HepG2 (cell line): ENCODE data around the gene TRIM10. TPM values are rescaled to one million over a fixed set of nuclear protein-coding genes. Genes with fewer than 3 reads are reported as not detected.

ENCODE experiments used
- HDAC2 ChIP-seq: sonication (generic); formaldehyde crosslinking; IDR thresholded peaks from 2 replicates; pipeline ENCODE4 v1.4.0; 2020; ENCODE audit warnings: missing genetic modification reagents
- HOXD1 ChIP-seq: sonication (generic); formaldehyde crosslinking; IDR thresholded peaks from 2 replicates; pipeline ENCODE4 v1.5.0; 2020; ENCODE audit warnings: missing genetic modification reagents
- MTA3 ChIP-seq: sonication (generic); formaldehyde crosslinking; IDR thresholded peaks from 2 replicates; pipeline ENCODE4 v1.4.0; 2020; ENCODE audit warnings: missing genetic modification reagents
- TEAD3 ChIP-seq: optimal IDR thresholded peaks from 2 replicates; pipeline ENCODE3; 2016; ENCODE audit warnings: borderline replicate concordance
- XBP1 ChIP-seq: sonication (generic); formaldehyde crosslinking; IDR thresholded peaks from 2 replicates; pipeline ENCODE4 v1.5.0; 2020; ENCODE audit warnings: missing genetic modification reagents
- ZNF598 ChIP-seq: sonication (generic); formaldehyde crosslinking; IDR thresholded peaks from 2 replicates; pipeline ENCODE4 v1.5.1; 2020; ENCODE audit warnings: mild to moderate bottlenecking, missing genetic modification reagents, borderline replicate concordance
- polyA plus RNA-seq, 8 experiments: library from polyadenylated mRNA; depleted of rRNA in 3 of 8; stranded (reverse) in 7 of 8; unstranded in 1 of 8; fragments of >200 nt; fragmentation: Illumina TruSeq in 4 of 8; extraction: Trizol in 4 of 8; gene quantifications; 2 replicates each; pipeline versions ENCODE4 v1.2.1 to v1.2.3, GENCODE V29; 2011 to 2016; ENCODE audit warnings: low read depth in 4 of 8, missing spikeins in 1 of 8, mixed read lengths in 1 of 8; ENCODE audit not compliant: insufficient read depth in 1 of 8
- total RNA-seq, 5 experiments: library from RNA; depleted of rRNA; stranded (reverse); fragments of >200 nt; fragmentation: Illumina TruSeq; extraction: Trizol; gene quantifications; 2 replicates each; pipeline ENCODE4 v1.2.3, GENCODE V29; 2016; ENCODE audit warnings: low read depth in 1 of 5
- TF ChIP-seq, protein P1 (sequence below): sonication (generic); formaldehyde crosslinking; IDR thresholded peaks from 2 replicates; pipeline ENCODE4 v1.4.0; 2020; ENCODE audit warnings: mild to moderate bottlenecking, missing genetic modification reagents
- TF ChIP-seq, protein P2 (sequence below): sonication (generic); formaldehyde crosslinking; IDR thresholded peaks from 2 replicates; pipeline ENCODE4 v1.4.0; 2020; ENCODE audit warnings: missing genetic modification reagents, borderline replicate concordance
- TF ChIP-seq, protein P3 (sequence below): sonication (generic); formaldehyde crosslinking; IDR thresholded peaks from 2 replicates; pipeline ENCODE4 v1.5.0; 2020; ENCODE audit warnings: mild to moderate bottlenecking, missing genetic modification reagents, borderline replicate concordance

Gene TRIM10
- total and polyA plus RNA-seq, 2 of the 13 experiments (the other 11 are each of a cell fraction or from before 2014, with no cell fraction given), result 4.1 to 6.8 TPM

DNA sequence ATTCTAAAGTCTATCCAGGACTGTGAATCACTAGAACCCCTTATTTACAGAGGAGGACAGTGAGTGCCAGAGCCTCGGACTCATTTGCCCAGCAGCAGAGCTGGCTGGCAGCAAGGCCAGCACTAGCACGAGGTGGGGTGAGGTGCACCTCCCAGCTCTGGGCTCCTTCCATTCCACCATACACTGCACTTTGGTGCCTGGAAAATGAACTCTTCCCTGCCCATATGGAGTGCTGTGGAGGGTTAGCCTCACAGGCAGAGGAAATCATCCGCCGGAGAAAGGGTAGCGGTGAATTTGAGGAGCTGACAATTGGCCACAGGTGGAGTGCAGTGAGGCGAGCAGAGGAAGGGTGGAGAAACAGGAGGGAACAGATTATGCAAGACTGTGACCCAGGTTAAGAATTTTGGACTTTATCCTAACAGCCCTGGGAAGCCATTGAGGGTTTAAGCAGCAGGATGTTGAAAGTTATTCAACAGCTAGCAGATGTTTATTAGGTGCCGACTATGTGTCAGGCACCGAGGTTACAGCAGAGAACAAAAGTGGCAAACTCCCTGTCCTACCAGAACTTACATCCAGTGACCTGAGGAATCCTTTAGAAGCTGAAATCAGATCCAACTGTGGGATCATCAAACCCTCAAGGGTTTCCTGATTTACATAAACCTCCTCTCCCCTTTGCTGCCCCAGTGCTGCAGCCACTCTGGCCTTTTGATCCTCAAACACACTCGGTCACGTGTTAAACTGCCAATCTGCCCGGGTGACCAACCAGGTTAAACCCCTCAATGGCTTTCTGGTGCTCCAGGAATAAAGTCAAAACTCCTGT is 46.0 kb upstream of the TRIM10 start (continued):
- TF ChIP-seq, protein P1, sequence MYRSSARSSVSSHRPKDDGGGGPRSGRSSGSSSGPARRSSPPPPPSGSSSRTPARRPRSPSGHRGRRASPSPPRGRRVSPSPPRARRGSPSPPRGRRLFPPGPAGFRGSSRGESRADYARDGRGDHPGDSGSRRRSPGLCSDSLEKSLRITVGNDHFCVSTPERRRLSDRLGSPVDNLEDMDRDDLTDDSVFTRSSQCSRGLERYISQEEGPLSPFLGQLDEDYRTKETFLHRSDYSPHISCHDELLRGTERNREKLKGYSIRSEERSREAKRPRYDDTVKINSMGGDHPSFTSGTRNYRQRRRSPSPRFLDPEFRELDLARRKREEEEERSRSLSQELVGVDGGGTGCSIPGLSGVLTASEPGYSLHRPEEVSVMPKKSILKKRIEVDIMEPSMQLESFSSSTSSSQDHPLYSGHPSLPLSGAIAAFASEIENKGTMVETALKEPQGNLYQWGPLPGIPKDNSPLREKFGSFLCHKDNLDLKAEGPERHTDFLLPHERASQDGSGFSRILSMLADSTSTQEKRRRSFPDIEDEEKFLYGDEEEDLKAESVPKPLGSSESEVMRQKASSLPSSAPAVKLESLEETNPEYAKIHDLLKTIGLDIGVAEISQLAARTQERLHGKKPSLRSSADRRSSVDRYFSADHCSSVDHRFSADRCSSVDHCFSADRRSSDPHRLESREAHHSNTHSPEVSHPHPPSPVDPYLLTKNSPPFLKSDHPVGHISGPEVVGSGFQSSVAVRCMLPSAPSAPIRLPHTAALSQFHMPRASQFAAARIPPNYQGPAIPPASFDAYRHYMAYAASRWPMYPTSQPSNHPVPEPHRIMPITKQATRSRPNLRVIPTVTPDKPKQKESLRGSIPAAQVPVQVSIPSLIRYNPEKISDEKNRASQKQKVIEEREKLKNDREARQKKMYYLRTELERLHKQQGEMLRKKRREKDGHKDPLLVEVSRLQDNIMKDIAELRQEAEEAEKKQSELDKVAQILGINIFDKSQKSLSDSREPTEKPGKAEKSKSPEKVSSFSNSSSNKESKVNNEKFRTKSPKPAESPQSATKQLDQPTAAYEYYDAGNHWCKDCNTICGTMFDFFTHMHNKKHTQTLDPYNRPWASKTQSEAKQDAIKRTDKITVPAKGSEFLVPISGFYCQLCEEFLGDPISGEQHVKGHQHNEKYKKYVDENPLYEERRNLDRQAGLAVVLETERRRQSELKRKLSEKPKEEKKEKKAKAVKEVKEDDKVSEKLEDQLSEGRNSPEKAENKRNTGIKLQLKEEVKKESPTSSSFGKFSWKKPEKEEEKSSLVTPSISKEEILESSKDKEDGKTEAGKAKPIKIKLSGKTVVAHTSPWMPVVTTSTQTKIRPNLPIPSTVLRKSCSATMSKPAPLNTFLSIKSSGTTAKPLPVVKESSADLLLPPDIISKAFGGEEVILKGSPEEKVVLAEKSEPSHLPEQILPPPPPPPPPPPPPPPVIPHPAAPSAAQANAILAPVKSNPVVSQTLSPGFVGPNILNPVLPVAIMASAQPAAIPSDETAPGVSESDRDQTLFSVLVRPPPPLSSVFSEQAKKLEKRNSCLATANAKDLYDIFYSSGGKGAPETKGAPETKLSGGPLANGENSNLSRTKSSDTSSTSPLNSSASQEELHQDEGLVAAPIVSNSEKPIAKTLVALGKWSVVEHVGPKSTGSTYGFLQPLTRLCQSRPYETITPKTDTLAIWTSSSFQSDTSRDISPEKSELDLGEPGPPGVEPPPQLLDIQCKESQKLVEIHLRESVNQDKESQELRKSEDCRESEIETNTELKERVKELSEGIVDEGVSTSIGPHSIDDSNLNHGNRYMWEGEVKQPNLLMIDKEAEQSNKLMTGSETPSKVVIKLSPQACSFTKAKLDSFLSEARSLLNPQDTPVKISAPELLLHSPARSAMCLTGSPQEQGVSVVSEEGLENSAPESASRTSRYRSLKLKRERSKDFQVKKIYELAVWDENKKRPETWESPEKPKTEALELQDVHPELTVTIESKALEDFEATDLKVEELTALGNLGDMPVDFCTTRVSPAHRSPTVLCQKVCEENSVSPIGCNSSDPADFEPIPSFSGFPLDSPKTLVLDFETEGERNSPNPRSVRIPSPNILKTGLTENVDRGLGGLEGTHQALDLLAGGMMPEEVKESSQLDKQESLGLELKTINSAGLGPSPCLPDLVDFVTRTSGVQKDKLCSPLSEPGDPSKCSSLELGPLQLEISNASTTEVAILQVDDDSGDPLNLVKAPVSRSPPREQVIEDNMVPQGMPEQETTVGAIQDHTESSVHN (CRISPR knock-in tag), result peak; percentile 84
- peak; percentile 69 for TF ChIP-seq HDAC2
- no peak for TF ChIP-seq MTA3
- TF ChIP-seq, protein P2, sequence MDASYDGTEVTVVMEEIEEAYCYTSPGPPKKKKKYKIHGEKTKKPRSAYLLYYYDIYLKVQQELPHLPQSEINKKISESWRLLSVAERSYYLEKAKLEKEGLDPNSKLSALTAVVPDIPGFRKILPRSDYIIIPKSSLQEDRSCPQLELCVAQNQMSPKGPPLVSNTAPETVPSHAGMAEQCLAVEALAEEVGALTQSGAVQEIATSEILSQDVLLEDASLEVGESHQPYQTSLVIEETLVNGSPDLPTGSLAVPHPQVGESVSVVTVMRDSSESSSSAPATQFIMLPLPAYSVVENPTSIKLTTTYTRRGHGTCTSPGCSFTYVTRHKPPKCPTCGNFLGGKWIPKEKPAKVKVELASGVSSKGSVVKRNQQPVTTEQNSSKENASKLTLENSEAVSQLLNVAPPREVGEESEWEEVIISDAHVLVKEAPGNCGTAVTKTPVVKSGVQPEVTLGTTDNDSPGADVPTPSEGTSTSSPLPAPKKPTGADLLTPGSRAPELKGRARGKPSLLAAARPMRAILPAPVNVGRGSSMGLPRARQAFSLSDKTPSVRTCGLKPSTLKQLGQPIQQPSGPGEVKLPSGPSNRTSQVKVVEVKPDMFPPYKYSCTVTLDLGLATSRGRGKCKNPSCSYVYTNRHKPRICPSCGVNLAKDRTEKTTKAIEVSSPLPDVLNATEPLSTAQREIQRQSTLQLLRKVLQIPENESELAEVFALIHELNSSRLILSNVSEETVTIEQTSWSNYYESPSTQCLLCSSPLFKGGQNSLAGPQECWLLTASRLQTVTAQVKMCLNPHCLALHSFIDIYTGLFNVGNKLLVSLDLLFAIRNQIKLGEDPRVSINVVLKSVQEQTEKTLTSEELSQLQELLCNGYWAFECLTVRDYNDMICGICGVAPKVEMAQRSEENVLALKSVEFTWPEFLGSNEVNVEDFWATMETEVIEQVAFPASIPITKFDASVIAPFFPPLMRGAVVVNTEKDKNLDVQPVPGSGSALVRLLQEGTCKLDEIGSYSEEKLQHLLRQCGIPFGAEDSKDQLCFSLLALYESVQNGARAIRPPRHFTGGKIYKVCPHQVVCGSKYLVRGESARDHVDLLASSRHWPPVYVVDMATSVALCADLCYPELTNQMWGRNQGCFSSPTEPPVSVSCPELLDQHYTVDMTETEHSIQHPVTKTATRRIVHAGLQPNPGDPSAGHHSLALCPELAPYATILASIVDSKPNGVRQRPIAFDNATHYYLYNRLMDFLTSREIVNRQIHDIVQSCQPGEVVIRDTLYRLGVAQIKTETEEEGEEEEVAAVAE (CRISPR knock-in tag), result 0 out of 2 replicates have a peak, but pooled peaks have one; percentile 70
- 0 out of 2 replicates have a peak, but pooled peaks have one; percentile 29 for TF ChIP-seq ZNF598 (CRISPR knock-in tag)
- peak; percentile 13; the same call in 1 of the 2 replicates for TF ChIP-seq HOXD1 (CRISPR knock-in tag)
- no peak for TF ChIP-seq XBP1 (CRISPR knock-in tag)
- TF ChIP-seq, protein P3, sequence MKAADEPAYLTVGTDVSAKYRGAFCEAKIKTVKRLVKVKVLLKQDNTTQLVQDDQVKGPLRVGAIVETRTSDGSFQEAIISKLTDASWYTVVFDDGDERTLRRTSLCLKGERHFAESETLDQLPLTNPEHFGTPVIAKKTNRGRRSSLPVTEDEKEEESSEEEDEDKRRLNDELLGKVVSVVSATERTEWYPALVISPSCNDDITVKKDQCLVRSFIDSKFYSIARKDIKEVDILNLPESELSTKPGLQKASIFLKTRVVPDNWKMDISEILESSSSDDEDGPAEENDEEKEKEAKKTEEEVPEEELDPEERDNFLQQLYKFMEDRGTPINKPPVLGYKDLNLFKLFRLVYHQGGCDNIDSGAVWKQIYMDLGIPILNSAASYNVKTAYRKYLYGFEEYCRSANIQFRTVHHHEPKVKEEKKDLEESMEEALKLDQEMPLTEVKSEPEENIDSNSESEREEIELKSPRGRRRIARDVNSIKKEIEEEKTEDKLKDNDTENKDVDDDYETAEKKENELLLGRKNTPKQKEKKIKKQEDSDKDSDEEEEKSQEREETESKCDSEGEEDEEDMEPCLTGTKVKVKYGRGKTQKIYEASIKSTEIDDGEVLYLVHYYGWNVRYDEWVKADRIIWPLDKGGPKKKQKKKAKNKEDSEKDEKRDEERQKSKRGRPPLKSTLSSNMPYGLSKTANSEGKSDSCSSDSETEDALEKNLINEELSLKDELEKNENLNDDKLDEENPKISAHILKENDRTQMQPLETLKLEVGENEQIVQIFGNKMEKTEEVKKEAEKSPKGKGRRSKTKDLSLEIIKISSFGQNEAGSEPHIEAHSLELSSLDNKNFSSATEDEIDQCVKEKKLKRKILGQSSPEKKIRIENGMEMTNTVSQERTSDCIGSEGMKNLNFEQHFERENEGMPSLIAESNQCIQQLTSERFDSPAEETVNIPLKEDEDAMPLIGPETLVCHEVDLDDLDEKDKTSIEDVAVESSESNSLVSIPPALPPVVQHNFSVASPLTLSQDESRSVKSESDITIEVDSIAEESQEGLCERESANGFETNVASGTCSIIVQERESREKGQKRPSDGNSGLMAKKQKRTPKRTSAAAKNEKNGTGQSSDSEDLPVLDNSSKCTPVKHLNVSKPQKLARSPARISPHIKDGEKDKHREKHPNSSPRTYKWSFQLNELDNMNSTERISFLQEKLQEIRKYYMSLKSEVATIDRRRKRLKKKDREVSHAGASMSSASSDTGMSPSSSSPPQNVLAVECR (CRISPR knock-in tag), result peak; percentile 81; the same call in 1 of the 2 replicates
- peak; percentile 86 for TF ChIP-seq TEAD3
